HG02970 (cell line): ENCODE data around the gene NCAPH2.

Experiments used
- ATAC-seq: cut with Tn5 transposase; IDR thresholded peaks from one replicate; pipeline ENCODE4 v1.9.1; 2021; ENCODE audit warnings: mild to moderate bottlenecking, moderate library complexity, moderate number of reproducible peaks; ENCODE audit not compliant: unreplicated experiment, low FRiP score

NCAPH2 gene

DNA sequence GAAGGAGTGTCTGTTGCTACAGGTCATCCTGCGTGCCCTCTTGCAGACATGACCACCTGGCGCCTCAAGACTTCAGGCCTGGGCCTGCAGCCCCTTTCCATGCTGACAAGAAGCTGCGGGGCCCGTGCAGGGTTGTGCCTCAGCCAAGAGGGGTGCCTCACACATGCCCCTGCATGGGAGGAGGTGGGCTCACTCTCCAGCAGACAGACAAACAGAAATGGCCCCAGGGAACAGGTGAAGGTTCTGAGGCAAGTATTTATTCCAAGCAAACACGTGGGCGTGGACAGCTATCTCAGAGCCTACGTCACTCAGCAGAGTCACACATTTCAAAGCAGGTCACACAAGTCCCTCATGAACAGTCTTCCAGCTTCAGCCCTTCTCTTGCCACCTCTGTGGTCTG is 60.6 kb downstream of the NCAPH2 start:
- ATAC-seq, result no peak

DNA sequence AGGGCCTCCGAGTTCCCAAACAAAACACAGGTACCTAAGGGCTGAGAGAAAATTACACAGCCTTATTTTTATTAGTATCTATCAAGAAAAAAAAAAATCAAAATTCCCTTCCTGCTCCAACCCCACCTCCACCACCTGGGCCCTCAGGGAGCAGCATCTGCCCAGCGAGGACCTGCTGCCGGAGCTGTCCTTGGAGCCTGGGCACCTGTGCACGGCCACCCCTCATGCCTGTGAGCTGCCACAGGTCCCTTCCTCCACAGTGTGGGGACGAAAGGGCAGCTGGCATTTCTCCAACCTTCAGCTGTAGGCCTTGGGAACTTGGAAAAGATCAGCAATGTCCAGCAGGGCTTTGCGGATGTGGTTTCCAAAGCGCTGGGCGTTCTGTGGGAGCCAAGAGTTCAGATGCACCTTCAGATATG is 61.0 kb downstream of the NCAPH2 start:
- no peak for ATAC-seq

DNA sequence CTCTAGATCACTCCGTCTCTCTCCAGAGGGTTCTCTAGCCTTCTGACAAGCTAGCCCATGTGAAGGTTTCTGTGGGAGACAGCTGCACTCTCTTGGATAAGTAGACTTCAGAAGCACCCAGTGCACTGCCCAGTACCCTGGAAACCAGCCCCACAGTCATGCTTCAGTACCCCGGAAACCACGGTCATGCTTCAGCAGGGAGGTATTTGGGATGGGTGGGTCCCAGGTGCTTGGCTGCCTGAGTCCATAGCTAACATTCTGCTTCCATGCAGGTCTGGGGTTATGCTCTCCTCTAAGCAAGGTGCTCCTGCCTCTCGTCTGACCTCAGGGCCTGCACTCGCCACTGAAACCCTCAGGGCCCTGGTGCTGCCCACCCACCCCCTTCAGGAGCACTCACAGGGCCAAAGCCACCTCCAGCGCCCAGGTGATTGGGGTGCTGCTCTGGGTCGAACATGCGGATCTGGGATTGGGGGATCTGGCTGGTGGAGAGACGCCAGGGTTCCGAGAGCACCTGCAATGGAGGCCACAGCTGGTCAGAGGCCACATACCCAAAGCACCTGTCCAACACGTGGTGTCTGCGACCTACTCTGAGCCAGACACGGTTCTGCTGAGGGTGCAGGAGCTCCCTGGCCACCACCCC is 62.0 kb downstream of the NCAPH2 start:
- no peak for ATAC-seq

GRCh38 chr22:50570861-50571260 is 62.8 kb downstream of the NCAPH2 start:
- no peak for ATAC-seq

DNA sequence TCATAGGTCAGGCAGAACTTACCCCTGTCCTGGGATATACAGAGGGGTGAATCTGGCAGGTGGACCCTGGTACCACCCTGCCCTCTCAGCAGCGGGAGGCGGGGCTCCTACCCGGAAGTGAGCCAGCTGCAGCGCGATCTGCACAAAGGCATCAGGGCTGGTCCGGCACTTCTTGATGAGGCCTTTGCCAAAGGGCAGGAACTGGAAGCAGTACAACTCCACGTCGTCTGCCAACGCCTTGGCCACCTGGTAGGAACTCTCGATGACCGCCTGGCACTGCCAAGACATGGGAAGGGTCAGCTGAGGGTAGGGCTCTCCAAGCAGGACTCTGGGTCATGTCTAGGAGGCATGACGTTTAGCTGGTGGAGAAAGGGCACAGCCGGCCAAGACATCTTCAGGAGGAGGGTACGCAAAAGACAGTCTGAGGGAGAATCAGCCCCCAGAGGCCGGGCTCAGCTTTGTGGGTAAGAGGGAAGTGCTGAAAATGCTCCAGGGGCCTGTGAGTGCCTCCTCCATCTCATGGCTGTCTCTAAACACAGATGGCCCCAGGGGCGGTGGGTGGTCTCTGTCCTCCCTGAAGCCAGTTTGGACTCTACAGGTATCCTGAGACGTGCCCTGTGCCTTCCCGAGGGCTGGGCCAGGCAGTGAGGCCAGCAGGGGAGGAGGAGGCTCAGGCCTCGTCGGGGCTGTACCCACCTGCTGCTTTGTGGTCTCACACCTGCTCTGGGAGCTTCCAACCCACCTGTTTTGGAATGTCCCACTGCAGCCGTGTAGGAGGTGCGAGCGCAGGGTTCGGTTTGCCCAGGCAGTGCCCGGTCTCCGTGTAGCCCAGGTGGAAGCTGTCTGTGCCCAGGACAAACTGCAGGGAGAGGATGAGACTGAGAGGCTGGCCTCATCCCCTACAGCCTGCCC is 63.5 kb downstream of the NCAPH2 start:
- ATAC-seq, result no peak

GRCh38 chr22:50572965-50573364 is 64.9 kb downstream of the NCAPH2 start:
- no peak for ATAC-seq

- no peak for ATAC-seq
These were observed 65.7 kb downstream of the NCAPH2 start for GRCh38 chr22:50573491-50574382.

- no peak for ATAC-seq
These were observed 66.3 kb downstream of the NCAPH2 start for GRCh38 chr22:50574383-50574755.
